Stimulated activated CD4-positive, alpha-beta T cell treated with anti-CD3 and anti-CD28 coated beads, Interleukin-4, amount 100 ng/mL, for 24 hours (primary cell): ENCODE measurements around the gene GRIN1.
"Not testable (repeated sequence)": the region's sequence is repeated elsewhere in the genome, so short reads cannot be mapped to it uniquely, and the experiment has no call there.

ENCODE experiments used
- DNase-seq: peaks from one replicate; pipeline ENCODE4 v3.0.0-alpha.2; 2020

Gene GRIN1

GRCh38 chr9:137129456-137130175, 9.3 kb upstream of the GRIN1 start:
- DNase-seq, result peak; percentile 91

- DNase-seq, result no peak
These were observed 8.7 kb upstream of the GRIN1 start for GRCh38 chr9:137130176-137130755.

GRCh38 chr9:137134191-137134590, 4.8 kb upstream of the GRIN1 start:
- no peak for DNase-seq

GRCh38 chr9:137135154-137135553, 3.8 kb upstream of the GRIN1 start:
- not testable (repeated sequence) for DNase-seq

GRCh38 chr9:137136261-137136880, 2.6 kb upstream of the GRIN1 start:
- no peak for DNase-seq

GRCh38 chr9:137136881-137137607, 1.9 kb upstream of the GRIN1 start:
- DNase-seq, result no peak

GRCh38 chr9:137138058-137138721, 764 bp upstream of the GRIN1 start:
- no peak for DNase-seq

GRCh38 chr9:137139468-137140150, 655 bp downstream of the GRIN1 start:
- DNase-seq, result no peak

GRCh38 chr9:137140151-137141012, 1.4 kb downstream of the GRIN1 start:
- DNase-seq, result no peak

- DNase-seq, result no peak
These were observed 2.3 kb downstream of the GRIN1 start for GRCh38 chr9:137141050-137141810.

GRCh38 chr9:137141976-137142936, 3.3 kb downstream of the GRIN1 start:
- DNase-seq, result no peak

GRCh38 chr9:137143459-137143858, 4.5 kb downstream of the GRIN1 start:
- no peak for DNase-seq

GRCh38 chr9:137145731-137146526, 7.0 kb downstream of the GRIN1 start:
- DNase-seq, result no peak

GRCh38 chr9:137146527-137146918, 7.6 kb downstream of the GRIN1 start:
- no peak for DNase-seq

GRCh38 chr9:137147091-137147792, 8.3 kb downstream of the GRIN1 start:
- DNase-seq, result no peak

GRCh38 chr9:137147793-137148160, 8.8 kb downstream of the GRIN1 start:
- no peak for DNase-seq

GRCh38 chr9:137148242-137148641, 9.3 kb downstream of the GRIN1 start:
- DNase-seq, result no peak

- no peak for DNase-seq
These were observed 9.7 kb downstream of the GRIN1 start for GRCh38 chr9:137148661-137149060.
